GM21367 (cell line): Measurements from ENCODE around the gene CLNS1A.
A peak's percentile ranks its signal among the peaks of the same experiment; 100 is the strongest.
"Not testable (repeated sequence)": the region's sequence is repeated elsewhere in the genome, so short reads cannot be mapped to it uniquely, and the experiment has no call there.

Source experiments
- ATAC-seq: cut with Tn5 transposase; IDR thresholded peaks from one replicate; pipeline ENCODE4 v1.9.1; 2021; ENCODE audit not compliant: unreplicated experiment

CLNS1A gene

GRCh38 chr11:77619576-77620198 lies 17.9 kb downstream of the CLNS1A start:
- ATAC-seq = no peak

GRCh38 chr11:77617892-77618291 lies 19.7 kb downstream of the CLNS1A start:
- no peak for ATAC-seq

GRCh38 chr11:77611921-77612320 lies 25.7 kb downstream of the CLNS1A start:
- no peak for ATAC-seq

GRCh38 chr11:77609234-77609633 lies 28.4 kb downstream of the CLNS1A start:
- ATAC-seq = no peak

GRCh38 chr11:77604281-77604680 lies 33.3 kb downstream of the CLNS1A start:
- ATAC-seq = no peak

- ATAC-seq = no peak
These were observed 35.1 kb downstream of the CLNS1A start for GRCh38 chr11:77602381-77603088.

GRCh38 chr11:77598195-77598594 lies 39.4 kb downstream of the CLNS1A start:
- no peak for ATAC-seq

GRCh38 chr11:77596626-77597025 lies 41.0 kb downstream of the CLNS1A start:
- no peak for ATAC-seq

GRCh38 chr11:77593883-77594282 lies 43.7 kb downstream of the CLNS1A start:
- no peak for ATAC-seq

GRCh38 chr11:77592727-77593126 lies 44.9 kb downstream of the CLNS1A start:
- no peak for ATAC-seq

GRCh38 chr11:77590194-77590782 lies 47.3 kb downstream of the CLNS1A start:
- no peak for ATAC-seq

- ATAC-seq = peak; percentile 81
These were observed 47.9 kb downstream of the CLNS1A start, which contains the start of gene AQP11 for GRCh38 chr11:77589521-77590193. Gene AQP11, plus strand, starts transcription at chr11:77589953. Its CDS starts 40 bp downstream, at chr11:77589993.

GRCh38 chr11:77589181-77589520 lies 48.4 kb downstream of the CLNS1A start:
- ATAC-seq = peak; percentile 5

GRCh38 chr11:77580712-77581337 lies 56.8 kb downstream of the CLNS1A start:
- no peak for ATAC-seq

GRCh38 chr11:77575428-77575827 lies 62.2 kb downstream of the CLNS1A start:
- not testable (repeated sequence) for ATAC-seq

GRCh38 chr11:77570896-77571295 lies 66.7 kb downstream of the CLNS1A start:
- ATAC-seq = not testable (repeated sequence)

- no peak for ATAC-seq
These were observed 67.9 kb downstream of the CLNS1A start for GRCh38 chr11:77569676-77570070.

- ATAC-seq = no peak
These were observed 68.5 kb downstream of the CLNS1A start for GRCh38 chr11:77568916-77569675.

- ATAC-seq = no peak
These were observed 69.3 kb downstream of the CLNS1A start for GRCh38 chr11:77568306-77568705.
